Smooth muscle cell of the pulmonary artery (primary cell): ENCODE data around the gene OTC. TPM values are rescaled to one million over a fixed set of nuclear protein-coding genes. Genes with fewer than 3 reads are reported as not detected.

Experiments used
- total RNA-seq: library from RNA; depleted of rRNA; stranded (reverse); fragments of >200 nt; gene quantifications from 2 replicates; pipeline ENCODE4 v1.2.3, GENCODE V29; 2014

Gene OTC
- total RNA-seq: not detected in 2 replicates

GRCh38 chrX:38352362-38352761, at the start of gene OTC:
TSS of gene OTC (plus strand) at chrX:38352604. CDS start at chrX:38352697, 93 bp downstream.

GRCh38 chrX:38327007-38327774, 25.2 kb upstream of the OTC start, which contains the start of gene RPGR:
TSS of gene RPGR (minus strand) at chrX:38327509. CDS start at chrX:38327367, 142 bp downstream.

Other genes starting within 250 kb of the OTC start
- 244 and 500 TPM in 2 replicates for gene SRPX, start 131.7 kb upstream of the OTC start, total RNA-seq
- 6.4 and 6.6 TPM in 2 replicates for gene RPGR, start 25.1 kb upstream of the OTC start, total RNA-seq
- gene TSPAN7, start 208.9 kb downstream of the OTC start, total RNA-seq: 0.26 and 0.39 TPM in 2 replicates